ENCODE measurements around the gene PBX3.

GRCh38 chr9:125970340-125970739, 223.2 kb downstream of the PBX3 start:
- TF ChIP-seq EZH2 (IDR thresholded peaks at IDR 0.05; ENCODE audit: borderline replicate concordance, low read length), result no peak
- TF ChIP-seq CTCF (conservative IDR thresholded peaks at IDR 0.05 in 1 of 2, IDR thresholded peaks at IDR 0.05 in 1 of 2; ENCODE audit: extremely low read depth in 1 of 2, insufficient read depth in 1 of 2, low read depth in 1 of 2, low read length in 2 of 2), result no peak
